GM23338 (cell line): ENCODE data around the gene TRAM2. TPM values are rescaled to one million over a fixed set of nuclear protein-coding genes. Genes with fewer than 3 reads are reported as not detected.

Experiments
- ATAC-seq: fragments of 200-7000 bp; cut with Tn5 transposase; 3 replicates; pipeline ENCODE4 v1.9.1; 2020
- DNase-seq: peaks from one replicate; pipeline ENCODE4 v3.0.0-alpha.2; 2015; ENCODE audit warnings: low spot score
- H2AFZ ChIP-seq: fragments of 200-600 bp; sonication (generic); 2 replicates; pipeline ENCODE4 v1.8.0; 2016; ENCODE audit warnings: antibody characterized with exemption, mild to moderate bottlenecking, moderate library complexity
- H3F3A ChIP-seq: fragments of 200-600 bp; sonication (generic); replicated peaks from 2 replicates; pipeline ENCODE4 v1.8.0; 2017; ENCODE audit warnings: antibody characterized with exemption, mixed run types, low read depth
- H3K27ac ChIP-seq: fragments of 200-600 bp; sonication (generic); 2 replicates; pipeline ENCODE4 v1.6.1; 2016; ENCODE audit warnings: low read depth
- H3K27me3 ChIP-seq: fragments of 200-600 bp; sonication (generic); 2 replicates; pipeline ENCODE4 v1.8.0; 2016; ENCODE audit warnings: mild to moderate bottlenecking, mixed run types, moderate library complexity; ENCODE audit not compliant: insufficient read depth
- H3K36me3 ChIP-seq: fragments of 200-600 bp; sonication (generic); 2 replicates; pipeline ENCODE4 v1.8.0; 2016; ENCODE audit warnings: mild to moderate bottlenecking; ENCODE audit not compliant: insufficient read depth
- H3K4me1 ChIP-seq: fragments of 200-600 bp; sonication (generic); 2 replicates; pipeline ENCODE4 v1.8.0; 2016; ENCODE audit warnings: mild to moderate bottlenecking, moderate library complexity; ENCODE audit not compliant: insufficient read depth
- H3K4me2 ChIP-seq: fragments of 200-600 bp; sonication (generic); 2 replicates; pipeline ENCODE4 v1.7.1; 2017; ENCODE audit warnings: mixed run types
- H3K4me3 ChIP-seq: fragments of 200-600 bp; sonication (generic); 2 replicates; pipeline ENCODE4 v1.6.1; 2016; ENCODE audit warnings: mixed run types
- H3K79me2 ChIP-seq: fragments of 200-600 bp; sonication (generic); replicated peaks from 2 replicates; pipeline ENCODE4 v1.8.0; 2017; ENCODE audit warnings: mild to moderate bottlenecking; ENCODE audit not compliant: insufficient read depth
- H3K9me2 ChIP-seq: fragments of 200-600 bp; sonication (generic); 2 replicates; pipeline ENCODE4 v1.8.0; 2017; ENCODE audit not compliant: insufficient read depth
- H4K20me1 ChIP-seq: fragments of 200-600 bp; sonication (generic); replicated peaks from 2 replicates; pipeline ENCODE4 v1.8.0; 2017; ENCODE audit warnings: mild to moderate bottlenecking; ENCODE audit not compliant: insufficient read depth
- H3K27ac Mint-ChIP-seq: 2 replicates; pipeline ENCODE4 v1.8.0; 2020; ENCODE audit warnings: inconsistent platforms, mild to moderate bottlenecking, moderate library complexity, mixed read lengths
- H3K27me3 Mint-ChIP-seq: 3 replicates; pipeline ENCODE4 v1.8.0; 2022; ENCODE audit warnings: low read depth, mild to moderate bottlenecking, moderate library complexity, mixed read lengths, inconsistent platforms; ENCODE audit not compliant: insufficient read depth, poor library complexity
- H3K36me3 Mint-ChIP-seq: 3 replicates; pipeline ENCODE4 v1.8.0; 2021; ENCODE audit warnings: low read depth, mild to moderate bottlenecking, inconsistent platforms, moderate library complexity, mixed read lengths
- H3K4me1 Mint-ChIP-seq: 3 replicates; pipeline ENCODE4 v1.8.0; 2020; ENCODE audit warnings: mild to moderate bottlenecking, inconsistent platforms, mixed read lengths
- H3K4me3 Mint-ChIP-seq: 3 replicates; pipeline ENCODE4 v1.8.0; 2021; ENCODE audit warnings: moderate library complexity, mild to moderate bottlenecking, inconsistent platforms, mixed read lengths
- H3K9me3 Mint-ChIP-seq: 3 replicates; pipeline ENCODE4 v1.8.0; 2020; ENCODE audit warnings: moderate library complexity, mild to moderate bottlenecking, inconsistent platforms, mixed read lengths
- CREB1 ChIP-seq: fragments of 250-450 bp; sonication (Bioruptor Pico); IDR thresholded peaks from 2 replicates; pipeline ENCODE4 v1.5.0; 2020; ENCODE audit warnings: low read depth, mild to moderate bottlenecking, moderate library complexity
- EZH2 ChIP-seq: fragments of 200-600 bp; sonication (generic); IDR thresholded peaks from one replicate; pipeline ENCODE4 v1.8.0; 2017; ENCODE audit warnings: antibody characterized with exemption, mild to moderate bottlenecking, low read depth; ENCODE audit not compliant: unreplicated experiment
- JUNB ChIP-seq: IDR thresholded peaks from one replicate; pipeline ENCODE4 v1.6.1; 2016; ENCODE audit warnings: antibody characterized with exemption; ENCODE audit not compliant: unreplicated experiment
- NANOG ChIP-seq: IDR thresholded peaks from 2 replicates; pipeline ENCODE4 v1.6.1; 2016; ENCODE audit warnings: antibody characterized with exemption, borderline replicate concordance
- POLR2AphosphoS5 ChIP-seq: IDR thresholded peaks from 2 replicates; pipeline ENCODE4 v1.6.1; 2016; ENCODE audit warnings: antibody characterized with exemption, low read depth
- STAT1 ChIP-seq: IDR thresholded peaks from one replicate; pipeline ENCODE4 v1.6.1; 2016; ENCODE audit warnings: antibody characterized with exemption; ENCODE audit not compliant: unreplicated experiment
- ZNF114 ChIP-seq: fragments of 250-450 bp; sonication (Bioruptor Pico); IDR thresholded peaks from 2 replicates; pipeline ENCODE4 v1.5.0; 2020; ENCODE audit warnings: mild to moderate bottlenecking, moderate library complexity
- ZNF331 ChIP-seq: fragments of 250-450 bp; sonication (Bioruptor Pico); IDR thresholded peaks from 2 replicates; pipeline ENCODE4 v1.5.0; 2020; ENCODE audit warnings: low read depth, mild to moderate bottlenecking, moderate library complexity
- polyA plus RNA-seq: library from polyadenylated mRNA; unstranded; fragments of >200 nt; fragmentation: Nextera tagmentation; extraction: Ambion mirVana; gene quantifications from 2 replicates; pipeline ENCODE4 v1.2.1, GENCODE V29; 2016
- total RNA-seq: library from RNA; depleted of rRNA; stranded (reverse); fragments of >200 nt; shearing (Covaris generic); gene quantifications from 2 replicates; pipeline ENCODE4 v1.2.3, GENCODE V29; 2014
- TF ChIP-seq, protein P1 (sequence below): IDR thresholded peaks from 2 replicates; pipeline ENCODE4 v1.6.1; 2016; ENCODE audit warnings: antibody characterized with exemption
- TF ChIP-seq, protein P2 (sequence below), 2 experiments: fragments of 200-600 bp in 1 of 2; sonication (generic) in 1 of 2; conservative IDR thresholded peaks; 2 replicates each; pipeline versions ENCODE4 v1.5.1 to v1.6.1; 2016 to 2017; ENCODE audit warnings: antibody characterized with exemption in 2 of 2, low read depth in 2 of 2, mild to moderate bottlenecking in 2 of 2, moderate library complexity in 1 of 2
- TF ChIP-seq, protein P3 (sequence below): IDR thresholded peaks from one replicate; pipeline ENCODE4 v1.6.1; 2018; ENCODE audit warnings: antibody characterized with exemption; ENCODE audit not compliant: unreplicated experiment

TRAM2 gene
- total and polyA plus RNA-seq, 2 experiments from 2014 or later: 4.0 to 14.0 TPM

DNA sequence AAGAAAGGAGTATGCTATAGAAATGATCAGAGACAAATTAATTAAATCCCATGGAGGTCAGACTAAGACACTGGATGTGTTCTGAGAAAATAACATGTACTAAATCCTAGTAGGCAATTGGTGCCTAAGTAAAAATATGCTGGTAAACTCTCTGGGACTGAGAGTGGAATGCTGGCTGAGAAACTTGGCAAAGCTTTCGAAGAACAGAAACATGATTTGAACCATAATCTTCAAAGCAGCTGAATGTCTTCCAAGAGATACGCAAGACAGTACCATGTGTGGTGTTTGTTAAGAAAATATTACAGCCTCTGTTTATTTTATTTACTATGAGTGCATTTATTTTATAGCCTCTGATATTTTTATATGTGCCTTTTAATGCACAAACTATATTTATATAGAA lies 101.6 kb downstream of the TRAM2 start:
- Histone ChIP-seq H3K4me1 (peaks cover 6% of the 10 kb centered on the region; the same call in 1 of the 2 replicates), H3K79me2 (no peaks in the 10 kb centered on the region), H2AFZ (no peak overlapping the region), H3K27me3 (no peaks in the 10 kb centered on the region), H4K20me1 (no peaks in the 10 kb centered on the region), H3K9me2 (no peaks in the 10 kb centered on the region), H3F3A (no peaks in the 10 kb centered on the region), H3K27ac (no peak overlapping the region), H3K36me3 (no peaks in the 10 kb centered on the region), H3K4me2 (no peak overlapping the region), H3K4me3 (no peak overlapping the region)
- DNase-seq: no peak
- no peaks in the 10 kb centered on the region for H3K27me3 Mint-ChIP-seq
- H3K9me3 Mint-ChIP-seq: no peaks in the 10 kb centered on the region
- H3K4me1 Mint-ChIP-seq: peaks cover 5% of the 10 kb centered on the region; the same call in 1 of the 3 replicates
- no peak for ATAC-seq
- H3K36me3 Mint-ChIP-seq: no peaks in the 10 kb centered on the region
- no peak overlapping the region for H3K4me3 Mint-ChIP-seq
- TF ChIP-seq JUNB (no peak), ZNF331 (CRISPR knock-in tag) (no peak), CREB1 (no peak), NANOG (no peak), EZH2 (no peak), POLR2AphosphoS5 (no peak), ZNF114 (CRISPR knock-in tag) (no peak)
- TF ChIP-seq, protein P1, sequence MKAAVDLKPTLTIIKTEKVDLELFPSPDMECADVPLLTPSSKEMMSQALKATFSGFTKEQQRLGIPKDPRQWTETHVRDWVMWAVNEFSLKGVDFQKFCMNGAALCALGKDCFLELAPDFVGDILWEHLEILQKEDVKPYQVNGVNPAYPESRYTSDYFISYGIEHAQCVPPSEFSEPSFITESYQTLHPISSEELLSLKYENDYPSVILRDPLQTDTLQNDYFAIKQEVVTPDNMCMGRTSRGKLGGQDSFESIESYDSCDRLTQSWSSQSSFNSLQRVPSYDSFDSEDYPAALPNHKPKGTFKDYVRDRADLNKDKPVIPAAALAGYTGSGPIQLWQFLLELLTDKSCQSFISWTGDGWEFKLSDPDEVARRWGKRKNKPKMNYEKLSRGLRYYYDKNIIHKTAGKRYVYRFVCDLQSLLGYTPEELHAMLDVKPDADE: no peak
- TF ChIP-seq, protein P2, sequence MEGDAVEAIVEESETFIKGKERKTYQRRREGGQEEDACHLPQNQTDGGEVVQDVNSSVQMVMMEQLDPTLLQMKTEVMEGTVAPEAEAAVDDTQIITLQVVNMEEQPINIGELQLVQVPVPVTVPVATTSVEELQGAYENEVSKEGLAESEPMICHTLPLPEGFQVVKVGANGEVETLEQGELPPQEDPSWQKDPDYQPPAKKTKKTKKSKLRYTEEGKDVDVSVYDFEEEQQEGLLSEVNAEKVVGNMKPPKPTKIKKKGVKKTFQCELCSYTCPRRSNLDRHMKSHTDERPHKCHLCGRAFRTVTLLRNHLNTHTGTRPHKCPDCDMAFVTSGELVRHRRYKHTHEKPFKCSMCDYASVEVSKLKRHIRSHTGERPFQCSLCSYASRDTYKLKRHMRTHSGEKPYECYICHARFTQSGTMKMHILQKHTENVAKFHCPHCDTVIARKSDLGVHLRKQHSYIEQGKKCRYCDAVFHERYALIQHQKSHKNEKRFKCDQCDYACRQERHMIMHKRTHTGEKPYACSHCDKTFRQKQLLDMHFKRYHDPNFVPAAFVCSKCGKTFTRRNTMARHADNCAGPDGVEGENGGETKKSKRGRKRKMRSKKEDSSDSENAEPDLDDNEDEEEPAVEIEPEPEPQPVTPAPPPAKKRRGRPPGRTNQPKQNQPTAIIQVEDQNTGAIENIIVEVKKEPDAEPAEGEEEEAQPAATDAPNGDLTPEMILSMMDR (conservative IDR thresholded peaks at IDR 0.05; ENCODE audit: low read depth in 2 of 2): no peak
- H3K27ac Mint-ChIP-seq: no peak overlapping the region

DNA sequence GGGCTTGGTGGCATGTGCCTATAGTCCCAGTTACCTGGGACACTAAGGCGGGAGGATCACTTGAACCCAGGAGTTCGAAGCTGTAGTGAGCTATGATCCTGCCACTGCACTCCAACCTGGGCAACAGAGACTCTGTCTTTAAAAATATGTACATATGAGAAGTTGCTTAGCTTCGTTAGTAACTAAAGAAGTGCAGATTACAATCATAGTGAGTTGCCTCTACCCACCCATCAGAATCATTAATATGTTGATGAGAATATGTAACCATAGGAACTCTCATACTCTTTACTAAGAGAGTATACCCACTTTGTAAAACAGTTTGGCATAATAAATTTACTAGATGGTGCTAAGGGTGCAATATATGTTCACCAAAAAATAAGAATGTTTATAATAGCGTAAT lies 102.7 kb downstream of the TRAM2 start:
- no peaks in the 10 kb centered on the region for H3K79me2 ChIP-seq
- H4K20me1 ChIP-seq: no peaks in the 10 kb centered on the region
- no peaks in the 10 kb centered on the region for H3K27me3 ChIP-seq
- H3K9me3 Mint-ChIP-seq: no peaks in the 10 kb centered on the region
- no peak overlapping the region for H3K27ac ChIP-seq
- no peak overlapping the region for H3K4me3 ChIP-seq
- no peaks in the 10 kb centered on the region for H3K27me3 Mint-ChIP-seq
- no peak overlapping the region for H3K4me3 Mint-ChIP-seq
- H2AFZ ChIP-seq: no peak overlapping the region
- ATAC-seq (no peak), DNase-seq (no peak)
- H3K27ac Mint-ChIP-seq: no peak overlapping the region
- no peaks in the 10 kb centered on the region for H3F3A ChIP-seq
- TF ChIP-seq, protein P3, sequence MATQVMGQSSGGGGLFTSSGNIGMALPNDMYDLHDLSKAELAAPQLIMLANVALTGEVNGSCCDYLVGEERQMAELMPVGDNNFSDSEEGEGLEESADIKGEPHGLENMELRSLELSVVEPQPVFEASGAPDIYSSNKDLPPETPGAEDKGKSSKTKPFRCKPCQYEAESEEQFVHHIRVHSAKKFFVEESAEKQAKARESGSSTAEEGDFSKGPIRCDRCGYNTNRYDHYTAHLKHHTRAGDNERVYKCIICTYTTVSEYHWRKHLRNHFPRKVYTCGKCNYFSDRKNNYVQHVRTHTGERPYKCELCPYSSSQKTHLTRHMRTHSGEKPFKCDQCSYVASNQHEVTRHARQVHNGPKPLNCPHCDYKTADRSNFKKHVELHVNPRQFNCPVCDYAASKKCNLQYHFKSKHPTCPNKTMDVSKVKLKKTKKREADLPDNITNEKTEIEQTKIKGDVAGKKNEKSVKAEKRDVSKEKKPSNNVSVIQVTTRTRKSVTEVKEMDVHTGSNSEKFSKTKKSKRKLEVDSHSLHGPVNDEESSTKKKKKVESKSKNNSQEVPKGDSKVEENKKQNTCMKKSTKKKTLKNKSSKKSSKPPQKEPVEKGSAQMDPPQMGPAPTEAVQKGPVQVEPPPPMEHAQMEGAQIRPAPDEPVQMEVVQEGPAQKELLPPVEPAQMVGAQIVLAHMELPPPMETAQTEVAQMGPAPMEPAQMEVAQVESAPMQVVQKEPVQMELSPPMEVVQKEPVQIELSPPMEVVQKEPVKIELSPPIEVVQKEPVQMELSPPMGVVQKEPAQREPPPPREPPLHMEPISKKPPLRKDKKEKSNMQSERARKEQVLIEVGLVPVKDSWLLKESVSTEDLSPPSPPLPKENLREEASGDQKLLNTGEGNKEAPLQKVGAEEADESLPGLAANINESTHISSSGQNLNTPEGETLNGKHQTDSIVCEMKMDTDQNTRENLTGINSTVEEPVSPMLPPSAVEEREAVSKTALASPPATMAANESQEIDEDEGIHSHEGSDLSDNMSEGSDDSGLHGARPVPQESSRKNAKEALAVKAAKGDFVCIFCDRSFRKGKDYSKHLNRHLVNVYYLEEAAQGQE: no peak
- TF ChIP-seq STAT1 (no peak), EZH2 (no peak), ZNF114 (CRISPR knock-in tag) (no peak), ZNF331 (CRISPR knock-in tag) (no peak), JUNB (no peak), POLR2AphosphoS5 (no peak), CREB1 (no peak)
- TF ChIP-seq, protein P2 (conservative IDR thresholded peaks at IDR 0.05; ENCODE audit: low read depth in 2 of 2): no peak
- TF ChIP-seq, protein P1: no peak
- H3K4me1 Mint-ChIP-seq: peaks cover 5% of the 10 kb centered on the region; the same call in 1 of the 3 replicates
- H3K4me2 ChIP-seq: no peak overlapping the region
- no peaks in the 10 kb centered on the region for H3K36me3 ChIP-seq
- H3K36me3 Mint-ChIP-seq: no peaks in the 10 kb centered on the region
- peaks cover 6% of the 10 kb centered on the region; the same call in 1 of the 2 replicates for H3K4me1 ChIP-seq
- H3K9me2 ChIP-seq: no peaks in the 10 kb centered on the region
